ENCODE data around the gene P4HA2.

DNA sequence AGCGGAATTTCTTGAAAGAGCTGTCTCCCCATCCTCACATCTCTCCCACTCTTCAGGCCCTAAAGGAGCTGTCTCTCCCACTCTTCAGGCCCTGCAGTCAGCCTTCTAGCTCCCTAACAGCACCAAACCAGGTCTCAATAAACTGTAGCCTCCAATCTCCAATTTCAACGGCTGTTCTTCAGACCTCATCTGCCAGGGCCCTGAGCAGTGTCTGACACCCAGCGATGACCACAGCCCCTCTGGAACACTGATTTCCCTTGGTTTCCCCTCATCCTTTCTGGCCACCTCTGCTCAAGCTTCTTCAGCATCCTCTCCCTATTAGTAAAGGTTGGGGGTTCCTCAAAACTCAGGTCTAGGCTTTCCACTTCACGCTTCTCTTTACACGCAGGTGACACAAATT lies 1.6 kb upstream of the P4HA2 start:
- no peak for TF ChIP-seq CTCF (IDR thresholded peaks at IDR 0.05)
- no peak for TF ChIP-seq POLR2AphosphoS5 (IDR thresholded peaks at IDR 0.05)
- no peak for TF ChIP-seq POLR2A (IDR thresholded peaks at IDR 0.05)
- TF ChIP-seq EP300 (IDR thresholded peaks at IDR 0.05), result no peak
